B cell (primary cell): Measurements from ENCODE around the gene CIITA. TPM values are rescaled to one million over a fixed set of nuclear protein-coding genes. Genes with fewer than 3 reads are reported as not detected.

Experiments
- ATAC-seq: fragments of 200-7000 bp; cut with Tn5 transposase; one replicate; pipeline ENCODE4 v1.10.0; 2021; ENCODE audit warnings: low read depth, mild to moderate bottlenecking, moderate number of reproducible peaks, moderate library complexity
- CTCF ChIA-PET: fragments of 350-600 bp; sonication (Branson Sonifier 250); formaldehyde crosslinking; loops from one replicate; lab custom pipeline; 2021; ENCODE audit warnings: antibody characterized with exemption, inconsistent platforms; lab: Charles Lee
- POLR2A ChIA-PET: fragments of 350-600 bp; sonication (Branson Sonifier 250); formaldehyde crosslinking; loops from one replicate; lab custom pipeline; 2021; ENCODE audit warnings: antibody characterized with exemption; lab: Charles Lee
- DNase-seq: peaks from one replicate; pipeline ENCODE4 v3.0.0; 2013
- H2AFZ ChIP-seq: 2 replicates; pipeline ENCODE4 v1.6.1; 2012; ENCODE audit warnings: mild to moderate bottlenecking, low read depth, low read length; ENCODE audit not compliant: insufficient read depth, poor library complexity, severe bottlenecking
- H3K27ac ChIP-seq, 2 donors: 1 replicate in 1 of 2; 2 replicates in 1 of 2; pipeline ENCODE4 v1.5.1; 2012 to 2013; ENCODE audit warnings: low read length in 2 of 2, mild to moderate bottlenecking in 2 of 2, moderate library complexity in 1 of 2
- H3K27me3 ChIP-seq, 4 experiments: fragments of 200-600 bp in 1 of 4; sonication (generic) in 1 of 4; replicated peaks in 1 of 4; 1 replicate in 2 of 4; 2 replicates in 2 of 4; pipeline versions ENCODE4 v1.6.1 to v1.7.0; 2013 to 2016; ENCODE audit warnings: low read length in 3 of 4, mild to moderate bottlenecking in 2 of 4, mixed read lengths in 1 of 4, moderate library complexity in 1 of 4; ENCODE audit not compliant: insufficient read depth in 4 of 4, control insufficient read depth in 3 of 4; ENCODE audit errors: control extremely low read depth in 1 of 4
- H3K36me3 ChIP-seq, 2 experiments: replicated peaks in 1 of 2; 1 replicate in 1 of 2; 2 replicates in 1 of 2; pipeline versions ENCODE4 v1.6.1 to v1.7.1; 2013; ENCODE audit warnings: low read length in 1 of 2; ENCODE audit not compliant: insufficient read depth in 2 of 2, control insufficient read depth in 1 of 2; ENCODE audit errors: control extremely low read depth in 1 of 2, extremely low read depth in 1 of 2
- H3K4me1 ChIP-seq, 2 donors: fragments of 200-600 bp in 1 of 2; sonication (generic) in 1 of 2; 1 replicate in 1 of 2; 2 replicates in 1 of 2; pipeline versions ENCODE4 v1.5.1 to v1.6.1; 2013 to 2017; ENCODE audit warnings: low read length in 2 of 2; ENCODE audit not compliant: control insufficient read depth in 2 of 2, insufficient read depth in 2 of 2
- H3K4me2 ChIP-seq: replicated peaks from 2 replicates; pipeline ENCODE3; 2012; ENCODE audit warnings: mild to moderate bottlenecking, low read depth, low read length; ENCODE audit not compliant: poor library complexity, severe bottlenecking
- H3K4me3 ChIP-seq, 5 experiments: fragments of 200-600 bp in 1 of 5; sonication (generic) in 1 of 5; 1 replicate in 3 of 5; 2 replicates in 2 of 5; pipeline versions ENCODE4 v1.5.1 to v1.7.0; 2011 to 2016; ENCODE audit warnings: low read length in 4 of 5, mild to moderate bottlenecking in 4 of 5, low read depth in 2 of 5, control low read depth in 1 of 5, moderate library complexity in 1 of 5; ENCODE audit not compliant: insufficient read depth in 1 of 5; ENCODE audit errors: control extremely low read depth in 1 of 5, extremely low read depth in 1 of 5
- H3K79me2 ChIP-seq: fragments of 200-600 bp; sonication (generic); one replicate; pipeline ENCODE4 v1.6.0; 2016; ENCODE audit warnings: low read length; ENCODE audit not compliant: control insufficient read depth, insufficient read depth
- H3K9ac ChIP-seq: fragments of 200-600 bp; sonication (generic); 2 replicates; pipeline ENCODE4 v1.6.1; 2017; ENCODE audit warnings: mild to moderate bottlenecking, low read length, moderate library complexity
- H3K9me3 ChIP-seq, 3 donors: one replicate each; pipeline versions ENCODE4 v1.6.1 to v1.7.1; 2013; ENCODE audit warnings: low read length in 2 of 3; ENCODE audit not compliant: control insufficient read depth in 2 of 3, insufficient read depth in 1 of 3; ENCODE audit errors: control extremely low read depth in 1 of 3
- H4K20me1 ChIP-seq: 2 replicates; pipeline ENCODE4 v1.6.0; 2012; ENCODE audit warnings: mild to moderate bottlenecking, low read length; ENCODE audit not compliant: insufficient read depth, control insufficient read depth, poor library complexity, severe bottlenecking
- H3K27ac Mint-ChIP-seq: one replicate; pipeline ENCODE4 v1.8.0; 2021; ENCODE audit warnings: mixed read lengths
- H3K27me3 Mint-ChIP-seq: one replicate; pipeline ENCODE4 v1.8.0; 2021; ENCODE audit warnings: mixed read lengths
- H3K4me1 Mint-ChIP-seq: one replicate; pipeline ENCODE4 v1.8.0; 2021; ENCODE audit warnings: mixed read lengths
- H3K4me3 Mint-ChIP-seq: one replicate; pipeline ENCODE4 v1.8.0; 2021; ENCODE audit warnings: mixed read lengths
- H3K9me3 Mint-ChIP-seq: one replicate; pipeline ENCODE4 v1.8.0; 2022; ENCODE audit warnings: mixed read lengths; ENCODE audit not compliant: insufficient read depth
- CTCF ChIP-seq: fragments of 200-600 bp; IDR thresholded peaks from one replicate; pipeline ENCODE4 v1.8.0; 2022; ENCODE audit warnings: antibody characterized with exemption, mild to moderate bottlenecking
- EZH2 ChIP-seq: IDR thresholded peaks from 2 replicates; pipeline ENCODE4 v1.6.1; 2012; ENCODE audit warnings: borderline replicate concordance, low read depth, mild to moderate bottlenecking, moderate library complexity, low read length; ENCODE audit not compliant: insufficient read depth, poor library complexity, severe bottlenecking
- WGBS: methylation state at CpG from one replicate; pipeline ENCODE4 v1.1.5; 2013; ENCODE audit warnings: missing lambda C conversion rate; ENCODE audit not compliant: insufficient coverage; 5-methylcytosine and 5-hydroxymethylcytosine counted together
- intact Hi-C: fragments of 100-400 bp; cut with micrococcal nuclease; formaldehyde crosslinking; loops from one replicate; pipeline ENCODE4 v1.10.0; 2022
- polyA plus RNA-seq: library from polyadenylated mRNA; depleted of rRNA; stranded (reverse); fragments of >200 nt; gene quantifications from 2 replicates; pipeline ENCODE4 v1.2.3, GENCODE V29; 2012
- total RNA-seq, 2 donors: library from RNA; stranded (reverse); fragments of 120-200 nt in 1 of 2; gene quantifications; 1 replicate in 1 of 2; 2 replicates in 1 of 2; pipeline versions ENCODE4 v1.2.3 to v1.2.4, GENCODE V29; 2013 to 2022

CIITA gene
- total and polyA plus RNA-seq, 2 donors (not counting 1 experiment from before 2014, with no cell fraction given), result 632 to 719 TPM

- H3K27ac ChIP-seq, result no peak overlapping the region
- H3K79me2 ChIP-seq, result peaks cover 15% of the 10 kb centered on the region
- H3K4me1 ChIP-seq, result no peaks in the 10 kb centered on the region
- no peak for DNase-seq
- Mint-ChIP-seq H3K4me3 (no peak overlapping the region), H3K9me3 (no peaks in the 10 kb centered on the region), H3K27me3 (no peaks in the 10 kb centered on the region), H3K4me1 (peaks cover under 1% of the 10 kb centered on the region), H3K27ac (no peak overlapping the region)
- H3K36me3 ChIP-seq, result peaks cover 1 to 69% of the 10 kb centered on the region in 2 experiments
- TF ChIP-seq CTCF (no peak), EZH2 (no peak)
- no peaks in the 10 kb centered on the region for H3K9me3 ChIP-seq
- H3K4me3 ChIP-seq, result no peak overlapping the region
- no peak for ATAC-seq
- H3K27me3 ChIP-seq, result no peaks in the 10 kb centered on the region
- peaks cover 7% of the 10 kb centered on the region for H4K20me1 ChIP-seq
- no peak overlapping the region for H3K9ac ChIP-seq
- 62% methylated on average over 3 of the region's 4 CpGs for WGBS
- CTCF ChIA-PET, result interaction anchor here (0.5 to 6.5 kb wide), 18 partner anchors 8 to 1086 kb away, joined by 3 to 50 read pairs (median 6); partner anchors contain the start of gene SOCS1
- intact Hi-C loops, result no loop called here
- POLR2A ChIA-PET, result no interaction called here
- no peak overlapping the region for H2AFZ ChIP-seq
- no peak overlapping the region for H3K4me2 ChIP-seq
These were observed 95.3 kb downstream of the CIITA start for GRCh38 chr16:10972108-10972818.

DNA sequence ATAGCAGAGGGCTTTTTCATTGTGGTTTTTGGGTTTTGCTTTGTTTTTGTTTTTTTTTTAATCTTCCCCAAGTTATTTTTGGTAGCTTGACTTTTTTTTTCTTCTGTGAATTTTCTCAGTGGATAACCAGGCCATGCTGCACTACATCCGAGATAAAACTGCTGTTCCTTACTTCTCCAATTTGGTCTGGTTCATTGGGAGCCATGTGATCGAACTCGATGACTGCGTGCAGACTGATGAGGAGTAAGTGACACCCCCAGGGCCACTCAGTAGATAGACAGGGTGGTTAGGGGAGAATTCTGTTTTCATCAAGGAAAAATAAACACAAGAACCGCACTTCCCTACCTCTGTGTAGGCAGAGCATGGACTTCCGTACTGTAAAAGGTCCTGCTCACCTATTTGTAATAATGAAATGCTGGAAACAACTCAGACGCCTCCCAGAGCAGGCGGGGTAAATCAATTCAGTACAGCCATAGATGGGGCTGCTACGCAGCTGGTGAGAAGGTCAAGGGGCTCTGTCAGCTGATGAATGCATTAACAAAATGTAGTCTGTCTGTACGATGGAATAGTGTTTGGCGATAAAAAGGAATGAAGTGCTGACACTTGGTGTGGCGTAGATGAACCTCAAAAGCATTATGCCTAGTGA lies 95.9 kb downstream of the CIITA start:
- intact Hi-C loops, result no loop called here
- Histone ChIP-seq H3K9me3 (no peaks in the 10 kb centered on the region), H3K4me2 (no peak overlapping the region), H3K4me3 (no peak overlapping the region), H3K79me2 (peaks cover 15% of the 10 kb centered on the region), H3K27ac (no peak overlapping the region), H2AFZ (no peak overlapping the region), H3K4me1 (no peaks in the 10 kb centered on the region), H3K9ac (no peak overlapping the region), H3K27me3 (no peaks in the 10 kb centered on the region), H3K36me3 (peaks cover 1 to 69% of the 10 kb centered on the region in 2 experiments), H4K20me1 (peaks cover 7% of the 10 kb centered on the region)
- ChIA-PET POLR2A (interaction anchor here (0.6 to 0.7 kb wide), 2 partner anchors 384 to 436 kb away, joined by 6 to 7 read pairs; no protein-coding TSS in a partner anchor), CTCF (interaction anchor here (0.7 to 6.5 kb wide), 15 partner anchors 8 to 433 kb away, joined by 3 to 50 read pairs (median 5); partner anchors contain the start of gene SOCS1)
- DNase-seq (no peak), ATAC-seq (no peak)
- 86% methylated on average over 7 of the region's 12 CpGs for WGBS
- TF ChIP-seq EZH2 (no peak), CTCF (no peak)
- H3K27ac Mint-ChIP-seq, result no peak overlapping the region
- no peaks in the 10 kb centered on the region for H3K27me3 Mint-ChIP-seq
- no peaks in the 10 kb centered on the region for H3K9me3 Mint-ChIP-seq
- no peaks in the 10 kb centered on the region for H3K4me1 Mint-ChIP-seq
- H3K4me3 Mint-ChIP-seq, result no peak overlapping the region
